Right lobe of liver (tissue), 6 donors: ENCODE results near the gene NRTN. TPM values are rescaled to one million over a fixed set of nuclear protein-coding genes. Genes with fewer than 3 reads are reported as not detected.

ENCODE experiments used
- ATAC-seq, 4 donors: fragments of 200-7000 bp; cut with Tn5 transposase; one replicate each; pipeline ENCODE4 v1.9.1; 2020; ENCODE audit warnings: mild to moderate bottlenecking in 4 of 4, moderate library complexity in 4 of 4
- DNase-seq, 3 donors: peaks; one replicate each; pipeline ENCODE4 v3.0.0-alpha.2; 2020
- H3K27ac ChIP-seq, 3 donors: fragments of 200-600 bp; one replicate each; pipeline ENCODE4 v1.8.0; 2022
- H3K27me3 ChIP-seq, 2 donors: fragments of 200-600 bp; one replicate each; pipeline ENCODE4 v1.8.0; 2022
- H3K36me3 ChIP-seq, 4 donors: fragments of 200-600 bp; sonication (generic) in 1 of 4; one replicate each; pipeline versions ENCODE4 v1.5.1 to v1.8.0; 2017 to 2022; ENCODE audit warnings: control low read depth in 1 of 4
- H3K4me1 ChIP-seq, 4 donors: fragments of 200-600 bp; sonication (generic) in 1 of 4; one replicate each; pipeline versions ENCODE4 v1.5.1 to v1.8.0; 2017 to 2022; ENCODE audit warnings: control low read depth in 1 of 4
- H3K4me3 ChIP-seq, 3 donors: fragments of 200-600 bp; one replicate each; pipeline ENCODE4 v1.8.0; 2022
- H3K9me3 ChIP-seq, 4 donors: fragments of 200-600 bp; sonication (generic) in 1 of 4; one replicate each; pipeline versions ENCODE4 v1.5.1 to v1.8.0; 2017 to 2022; ENCODE audit warnings: control low read depth in 1 of 4
- CTCF ChIP-seq, 4 donors: fragments of 200-600 bp in 3 of 4; fragments of 450-650 bp in 1 of 4; IDR thresholded peaks; one replicate each; pipeline versions ENCODE4 v1.5.1 to v1.8.0; 2016 to 2022; ENCODE audit warnings: antibody characterized with exemption in 4 of 4, mild to moderate bottlenecking in 2 of 4
- POLR2A ChIP-seq: fragments of 450-650 bp; IDR thresholded peaks from one replicate; pipeline ENCODE4 v1.6.1; 2017; ENCODE audit warnings: antibody characterized with exemption, mild to moderate bottlenecking
- WGBS: methylation state at CpG from one replicate; pipeline ENCODE4 v1.1.6; 2018; ENCODE audit warnings: low coverage, low lambda C conversion rate; ENCODE audit not compliant: insufficient coverage; ENCODE audit errors: missing lambda C conversion rate; 5-methylcytosine and 5-hydroxymethylcytosine counted together
- intact Hi-C, 2 donors: fragments of 100-400 bp; cut with DNase I; formaldehyde crosslinking; loops; one replicate each; pipeline versions ENCODE4 v1.11.2 to v1.14.1; 2022
- total RNA-seq, 6 experiments: library from RNA; depleted of rRNA in 2 of 6; stranded (reverse); fragments of >200 nt in 2 of 6; fragmentation: NEBNext Ultra II Directional in 3 of 6; extraction: Animal tissue kit (Norgen Biotek cat#: 25700) in 3 of 6; gene quantifications; one replicate each; pipeline versions ENCODE4 v1.1.0 to v1.2.4, GENCODE V29; 2016 to 2023
- donor health status: DM: no; HTN: yes; CAD: no.
- donor health status: DM: no; HTN: no; CAD: no.
- donor health status: DM: no; HTN: no; CAD: no.
- donor health status: DM: no; HTN: yes; CAD: no.
- donor health status: DM: no; HTN: yes; CAD: no.

NRTN gene
- total RNA-seq, 6 experiments from 2014 or later = 4.7 to 11.6 (median 9.8) TPM

GRCh38 chr19:5786593-5787408 is 18.1 kb upstream of the NRTN start:
- peaks cover 0 to 48% (median 29%) of the 10 kb centered on the region in 4 donors for H3K36me3 ChIP-seq
- no peak for TF ChIP-seq CTCF (IDR thresholded peaks at IDR 0.05)
- TF ChIP-seq POLR2A = no peak
- 86% methylated on average over 26 of the region's 44 CpGs for WGBS
- H3K9me3 ChIP-seq = no peaks in the 10 kb centered on the region
- H3K4me1 ChIP-seq = peaks cover 0 to 3% (median 0%) of the 10 kb centered on the region in 4 donors
- DNase-seq (no peak), ATAC-seq (no peak)
- H3K27me3 ChIP-seq = no peaks in the 10 kb centered on the region
- H3K4me3 ChIP-seq = no peak overlapping the region
- no peak overlapping the region for H3K27ac ChIP-seq
- intact Hi-C loops = no loop called here

DNA sequence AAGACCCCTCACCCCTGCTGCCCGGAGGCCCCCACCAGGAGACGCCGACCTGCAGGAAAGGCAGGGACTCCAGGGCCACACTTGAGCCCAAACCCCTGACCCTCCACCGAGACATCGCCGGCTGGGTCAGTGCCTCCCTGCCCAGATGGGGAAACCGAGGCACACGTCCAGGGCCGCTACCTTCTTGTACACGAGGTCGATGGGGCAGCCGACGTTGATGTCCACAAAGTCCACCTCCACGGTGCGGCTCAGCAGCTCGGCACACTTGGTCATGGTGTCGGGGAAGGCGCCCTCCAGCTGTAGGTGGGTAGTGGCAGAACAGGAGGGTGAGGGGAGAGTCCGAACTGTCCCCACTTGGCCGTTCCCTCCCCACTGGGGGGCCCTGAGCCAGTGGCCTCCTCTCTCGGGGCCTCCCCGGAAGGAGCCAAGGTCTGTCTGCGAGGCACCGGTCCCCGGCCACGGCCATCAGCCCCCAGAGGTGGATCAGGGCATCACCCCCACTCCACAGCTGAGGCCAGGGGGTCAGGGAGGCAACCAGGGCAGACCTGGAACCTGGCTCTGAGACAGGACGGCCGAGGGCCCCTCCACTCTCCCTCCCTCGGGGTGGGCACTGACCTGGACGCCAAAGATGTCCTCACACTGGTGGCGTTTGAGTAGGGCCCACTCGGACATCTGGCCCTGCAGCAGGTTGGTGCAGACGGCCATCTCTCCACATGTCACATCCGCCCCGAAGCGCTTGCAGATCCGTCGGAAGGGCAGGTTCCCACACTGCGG is 17.3 kb upstream of the NRTN start:
- intact Hi-C loops = no loop called here
- TF ChIP-seq POLR2A = no peak
- no peak for TF ChIP-seq CTCF (IDR thresholded peaks at IDR 0.05)
- Histone ChIP-seq H3K9me3 (no peaks in the 10 kb centered on the region), H3K27ac (no peak overlapping the region), H3K4me1 (peaks cover 0 to 3% (median 0%) of the 10 kb centered on the region in 4 donors), H3K27me3 (no peaks in the 10 kb centered on the region), H3K36me3 (peaks cover 0 to 48% (median 29%) of the 10 kb centered on the region in 4 donors), H3K4me3 (no peak overlapping the region)
- ATAC-seq (no peak), DNase-seq (no peak)
- WGBS = no CpG with 5 or more reads among the region's 39 CpGs

DNA sequence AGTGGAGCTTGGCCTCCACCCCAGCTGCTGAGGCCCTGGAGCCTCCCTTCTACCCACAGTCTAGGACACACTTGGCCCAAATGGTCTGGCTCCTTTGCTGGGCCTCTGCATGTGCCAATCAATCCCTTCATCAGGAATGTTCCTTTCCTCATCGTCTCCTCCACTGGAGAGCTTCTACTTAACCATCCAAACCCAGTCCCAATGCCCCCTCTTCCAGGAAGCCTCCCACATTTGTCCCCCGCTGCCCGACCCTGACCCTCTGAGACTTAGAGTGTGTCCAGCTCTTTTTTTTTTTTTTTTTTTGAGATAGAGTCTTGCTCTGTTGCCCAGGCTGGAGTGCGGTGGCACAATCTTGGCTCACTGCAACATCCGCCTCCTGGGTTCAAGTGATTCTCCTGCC is 16.4 kb upstream of the NRTN start:
- no peaks in the 10 kb centered on the region for H3K9me3 ChIP-seq
- DNase-seq = no peak
- H3K36me3 ChIP-seq = peaks cover 0 to 48% (median 29%) of the 10 kb centered on the region in 4 donors
- ATAC-seq = no peak
- TF ChIP-seq CTCF (IDR thresholded peaks at IDR 0.05) (no peak), POLR2A (no peak)
- no peak overlapping the region for H3K27ac ChIP-seq
- no peaks in the 10 kb centered on the region for H3K27me3 ChIP-seq
- no peak overlapping the region for H3K4me3 ChIP-seq
- intact Hi-C loops = no loop called here
- H3K4me1 ChIP-seq = peaks cover 0 to 3% (median 0%) of the 10 kb centered on the region in 4 donors
- WGBS = 100% methylated on average over 5 of the region's 5 CpGs

DNA sequence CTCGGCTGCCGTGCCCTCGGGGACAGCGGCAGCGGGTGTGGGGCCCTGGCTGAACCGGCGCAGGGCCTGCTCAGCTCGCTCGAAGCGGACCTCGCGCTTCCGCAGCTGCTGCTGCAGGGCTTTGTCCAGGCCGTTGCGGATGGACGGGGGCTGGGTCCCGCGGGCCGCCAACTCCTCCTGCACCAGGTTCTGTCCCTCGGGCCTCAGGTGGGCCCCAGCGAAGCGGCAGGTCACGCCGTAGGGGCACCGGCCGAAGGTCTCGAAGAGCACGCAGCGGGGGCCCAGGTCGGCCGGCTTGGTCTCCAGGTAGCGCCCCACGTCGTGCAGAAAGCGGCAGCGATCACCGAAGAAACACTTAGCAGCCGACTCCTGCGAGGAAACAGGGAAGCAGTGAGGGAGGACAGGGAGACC is 15.5 kb upstream of the NRTN start:
- H3K27ac ChIP-seq = no peak overlapping the region
- ATAC-seq = no peak
- no peak for DNase-seq
- H3K4me3 ChIP-seq = no peak overlapping the region
- H3K36me3 ChIP-seq = peaks cover 0 to 48% (median 29%) of the 10 kb centered on the region in 4 donors
- no peaks in the 10 kb centered on the region for H3K27me3 ChIP-seq
- H3K9me3 ChIP-seq = no peaks in the 10 kb centered on the region
- TF ChIP-seq POLR2A = no peak
- TF ChIP-seq CTCF (IDR thresholded peaks at IDR 0.05) = no peak
- H3K4me1 ChIP-seq = peaks cover 0 to 5% (median 1%) of the 10 kb centered on the region in 4 donors
- WGBS = no CpG with 5 or more reads among the region's 39 CpGs
- intact Hi-C loops = no loop called here
